ENCODE measurements around the gene MRPL1. TPM values are rescaled to one million over a fixed set of nuclear protein-coding genes. Genes with fewer than 3 reads are reported as not detected.

MRPL1 gene
- 25.5 and 28.3 TPM in 2 replicates for total RNA-seq

GRCh38 chr4:77862478-77863216 is at the start of gene MRPL1:
Gene MRPL1, plus strand, starts transcription at chr4:77862830. Its CDS starts 19 bp downstream, at chr4:77862849.

GRCh38 chr4:77818602-77819403 is 43.8 kb upstream of the MRPL1 start, which contains the start of gene CNOT6L:
Gene CNOT6L, minus strand, starts transcription at chr4:77819368. Its CDS starts 60 bp downstream, at chr4:77819308.

Other genes starting within 250 kb of the MRPL1 start
- gene CNOT6L, start 43.5 kb upstream of the MRPL1 start, total RNA-seq = 30.9 and 46.2 TPM in 2 replicates
- gene FRAS1, start 194.5 kb downstream of the MRPL1 start, total RNA-seq = 1.3 and 4.0 TPM in 2 replicates